Skeletal muscle satellite cell (primary cell): Measurements from ENCODE around the gene LRP3.
"Not testable (repeated sequence)": the region's sequence is repeated elsewhere in the genome, so short reads cannot be mapped to it uniquely, and the experiment has no call there.

Source experiments
- H3K27me3 ChIP-seq: 2 replicates; pipeline ENCODE4 v1.7.0; 2013; ENCODE audit warnings: low read length; ENCODE audit not compliant: control insufficient read depth, insufficient read depth
- H3K36me3 ChIP-seq: 2 replicates; pipeline ENCODE4 v1.7.0; 2013; ENCODE audit warnings: mild to moderate bottlenecking, control low read depth, low read length; ENCODE audit not compliant: insufficient read depth
- H3K4me1 ChIP-seq: 2 replicates; pipeline ENCODE4 v1.7.0; 2013; ENCODE audit warnings: low read length; ENCODE audit not compliant: control insufficient read depth, insufficient read depth
- H3K4me2 ChIP-seq: 2 replicates; pipeline ENCODE4 v1.7.0; 2013; ENCODE audit warnings: mild to moderate bottlenecking, low read length
- H3K4me3 ChIP-seq: 2 replicates; pipeline ENCODE4 v1.7.0; 2013; ENCODE audit warnings: low read length
- H3K9ac ChIP-seq: 2 replicates; pipeline ENCODE4 v1.7.0; 2013; ENCODE audit warnings: mild to moderate bottlenecking, low read depth, low read length, moderate library complexity
- H3K9me3 ChIP-seq: replicated peaks from 2 replicates; pipeline ENCODE4 v1.7.0; 2013; ENCODE audit warnings: mild to moderate bottlenecking, control low read depth, low read length

Gene LRP3

GRCh38 chr19:33212436-33213172, 18.5 kb downstream of the LRP3 start:
- no peaks in the 10 kb centered on the region for H3K9me3 ChIP-seq
- no peak overlapping the region for H3K4me2 ChIP-seq
- peaks cover 5% of the 10 kb centered on the region for H3K27me3 ChIP-seq
- H3K36me3 ChIP-seq = no peaks in the 10 kb centered on the region
- no peaks in the 10 kb centered on the region for H3K4me1 ChIP-seq
- no peak overlapping the region for H3K9ac ChIP-seq
- H3K4me3 ChIP-seq = no peak overlapping the region

- Histone ChIP-seq H3K4me2 (no peak overlapping the region), H3K36me3 (no peaks in the 10 kb centered on the region), H3K4me1 (no peaks in the 10 kb centered on the region), H3K9ac (no peak overlapping the region), H3K27me3 (peaks cover 7% of the 10 kb centered on the region), H3K4me3 (no peak overlapping the region), H3K9me3 (no peaks in the 10 kb centered on the region)
Observed at GRCh38 chr19:33214596-33214995, 20.5 kb downstream of the LRP3 start.

DNA sequence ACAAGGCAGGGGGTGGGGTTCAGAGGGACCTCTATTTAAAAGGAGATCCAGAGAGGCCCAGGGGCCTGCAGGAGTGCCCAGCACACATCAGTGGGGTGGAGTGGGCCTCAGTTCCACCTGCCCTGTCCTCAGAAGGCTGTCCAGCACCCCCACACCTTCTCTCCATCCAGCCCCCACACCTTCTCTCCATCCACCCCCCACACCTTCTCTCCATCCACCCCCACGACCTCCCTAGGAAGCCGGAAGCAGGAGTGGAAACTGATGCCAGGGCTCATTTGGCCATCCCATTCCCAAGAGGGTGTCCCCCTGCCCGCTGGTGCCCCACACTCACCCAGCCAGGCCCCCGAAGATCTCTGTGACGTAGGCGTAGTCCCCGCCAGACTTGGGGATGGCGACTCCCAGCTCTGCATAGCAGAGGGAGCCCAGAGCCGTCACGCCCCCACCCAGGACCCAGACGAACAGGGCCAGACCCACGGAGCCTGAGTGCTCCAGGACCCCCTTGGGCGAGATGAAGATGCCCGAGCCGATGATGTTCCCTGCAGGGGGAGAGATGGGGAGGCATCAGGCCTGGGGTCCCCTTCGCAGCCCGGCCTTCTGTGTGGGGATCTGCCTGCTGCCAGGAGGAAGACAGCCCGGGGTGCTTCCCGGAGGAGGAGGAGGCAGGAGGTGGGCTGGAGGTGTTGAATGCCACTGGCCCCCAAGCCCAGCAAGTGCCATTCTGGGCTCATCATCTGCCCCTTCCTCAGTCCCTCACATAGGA, 21.5 kb downstream of the LRP3 start:
- no peak overlapping the region for H3K9ac ChIP-seq
- H3K9me3 ChIP-seq = no peaks in the 10 kb centered on the region
- H3K4me3 ChIP-seq = no peak overlapping the region
- H3K4me1 ChIP-seq = no peaks in the 10 kb centered on the region
- no peaks in the 10 kb centered on the region for H3K36me3 ChIP-seq
- H3K4me2 ChIP-seq = no peak overlapping the region
- peaks cover 17% of the 10 kb centered on the region for H3K27me3 ChIP-seq

DNA sequence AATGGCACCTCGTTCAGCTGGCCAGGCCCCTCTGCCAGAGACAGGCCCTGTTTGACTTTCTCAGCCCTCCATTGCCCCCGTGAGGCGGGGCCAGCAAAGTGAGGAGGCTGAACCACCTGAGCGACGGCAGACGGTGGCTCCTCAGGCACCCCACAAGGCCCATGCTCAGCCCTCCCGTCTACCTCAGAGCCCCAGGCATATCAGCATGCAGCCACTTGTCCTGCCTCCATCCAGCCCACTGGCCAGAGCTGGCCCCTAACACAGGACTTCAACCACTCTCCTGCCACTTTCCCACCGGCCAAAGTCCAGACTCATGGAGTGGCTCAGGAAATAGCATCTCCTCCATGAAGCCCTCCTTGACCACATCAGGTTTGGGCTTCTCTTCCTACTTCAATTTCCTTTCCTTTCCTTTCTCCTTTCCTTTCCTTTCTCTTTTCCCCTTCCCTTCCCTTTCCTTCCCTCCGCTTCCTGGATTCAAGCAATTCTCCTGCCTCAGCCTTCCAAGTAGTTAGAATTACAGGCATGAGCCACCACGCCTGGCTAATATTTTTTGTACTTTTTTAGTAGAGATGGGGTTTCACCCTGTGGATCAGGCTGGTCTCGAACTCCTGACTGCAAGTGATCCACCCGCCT, 22.2 kb downstream of the LRP3 start:
- no peaks in the 10 kb centered on the region for H3K9me3 ChIP-seq
- peaks cover 24% of the 10 kb centered on the region for H3K27me3 ChIP-seq
- no peak overlapping the region for H3K4me2 ChIP-seq
- H3K36me3 ChIP-seq = no peaks in the 10 kb centered on the region
- H3K4me3 ChIP-seq = no peak overlapping the region
- H3K4me1 ChIP-seq = no peaks in the 10 kb centered on the region
- no peak overlapping the region for H3K9ac ChIP-seq

DNA sequence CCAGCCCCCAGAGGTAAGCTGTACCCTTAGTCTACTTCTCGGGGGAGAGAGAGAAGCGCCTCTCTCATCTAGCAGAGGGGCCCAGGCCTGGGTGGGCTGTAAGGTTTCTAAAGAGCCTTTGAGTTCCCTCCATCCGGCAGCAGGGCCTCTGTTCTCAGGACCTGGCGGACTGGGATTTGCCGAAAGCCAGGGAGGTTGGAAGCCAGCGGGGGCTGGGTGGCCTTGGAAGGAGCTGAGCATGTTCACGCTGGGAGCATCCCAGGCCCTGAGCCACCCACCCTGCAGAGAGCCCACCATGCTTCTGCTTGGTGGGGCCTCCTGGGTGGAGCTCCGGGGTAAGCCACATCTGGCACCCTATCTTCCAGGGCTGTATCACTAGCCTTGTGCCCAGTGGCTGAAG, 23.8 kb downstream of the LRP3 start:
- Histone ChIP-seq H3K9me3 (no peaks in the 10 kb centered on the region), H3K27me3 (peaks cover 37% of the 10 kb centered on the region), H3K4me1 (no peaks in the 10 kb centered on the region), H3K4me2 (no peak overlapping the region), H3K4me3 (no peak overlapping the region), H3K36me3 (no peaks in the 10 kb centered on the region), H3K9ac (no peak overlapping the region)

DNA sequence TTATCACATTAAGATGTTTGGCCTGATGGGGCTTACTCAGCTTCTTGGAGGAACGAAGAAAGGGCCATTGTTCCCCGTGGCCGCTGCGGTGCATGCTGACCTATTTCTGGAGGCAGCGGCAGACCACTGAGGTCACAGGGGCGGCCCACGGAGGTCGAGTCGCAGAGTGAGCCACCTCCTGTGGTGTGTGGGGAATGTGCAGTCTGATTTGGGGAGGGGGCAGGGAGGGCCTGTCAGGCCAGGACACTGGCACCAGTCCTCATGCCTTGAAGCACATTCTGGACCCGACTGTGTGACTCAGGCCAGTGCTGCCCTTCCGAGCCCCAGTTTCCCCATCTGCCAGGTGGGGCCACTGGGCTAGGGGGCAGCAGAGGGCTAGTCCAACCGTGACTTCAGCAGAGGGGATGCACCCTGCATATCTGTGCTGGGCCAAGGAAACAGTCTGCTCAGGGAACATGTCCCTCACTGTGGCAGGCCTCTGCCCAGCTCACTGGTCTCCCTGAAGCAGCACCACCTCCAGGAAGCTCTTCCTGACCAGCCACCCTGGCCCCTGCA, 25.2 kb downstream of the LRP3 start:
- no peaks in the 10 kb centered on the region for H3K9me3 ChIP-seq
- no peak overlapping the region for H3K4me2 ChIP-seq
- peaks cover 43% of the 10 kb centered on the region for H3K27me3 ChIP-seq
- H3K4me1 ChIP-seq = no peaks in the 10 kb centered on the region
- H3K9ac ChIP-seq = no peak overlapping the region
- no peak overlapping the region for H3K4me3 ChIP-seq
- H3K36me3 ChIP-seq = no peaks in the 10 kb centered on the region

GRCh38 chr19:33220115-33220514, 26.0 kb downstream of the LRP3 start:
- Histone ChIP-seq H3K27me3 (peaks cover 51% of the 10 kb centered on the region), H3K9me3 (no peaks in the 10 kb centered on the region), H3K4me3 (no peak overlapping the region), H3K4me1 (no peaks in the 10 kb centered on the region), H3K9ac (no peak overlapping the region), H3K36me3 (no peaks in the 10 kb centered on the region), H3K4me2 (no peak overlapping the region)

- Histone ChIP-seq H3K9me3 (no peaks in the 10 kb centered on the region), H3K27me3 (peaks cover 56% of the 10 kb centered on the region), H3K4me3 (no peak overlapping the region), H3K4me2 (no peak overlapping the region), H3K9ac (no peak overlapping the region), H3K36me3 (no peaks in the 10 kb centered on the region), H3K4me1 (no peaks in the 10 kb centered on the region)
Observed at GRCh38 chr19:33220735-33221134, 26.6 kb downstream of the LRP3 start.

- Histone ChIP-seq H3K4me2 (no peak overlapping the region), H3K9me3 (no peaks in the 10 kb centered on the region), H3K27me3 (peaks cover 65% of the 10 kb centered on the region), H3K9ac (no peak overlapping the region), H3K4me3 (no peak overlapping the region), H3K4me1 (peaks cover 3% of the 10 kb centered on the region), H3K36me3 (no peaks in the 10 kb centered on the region)
Observed at GRCh38 chr19:33221638-33222037, 27.5 kb downstream of the LRP3 start.

DNA sequence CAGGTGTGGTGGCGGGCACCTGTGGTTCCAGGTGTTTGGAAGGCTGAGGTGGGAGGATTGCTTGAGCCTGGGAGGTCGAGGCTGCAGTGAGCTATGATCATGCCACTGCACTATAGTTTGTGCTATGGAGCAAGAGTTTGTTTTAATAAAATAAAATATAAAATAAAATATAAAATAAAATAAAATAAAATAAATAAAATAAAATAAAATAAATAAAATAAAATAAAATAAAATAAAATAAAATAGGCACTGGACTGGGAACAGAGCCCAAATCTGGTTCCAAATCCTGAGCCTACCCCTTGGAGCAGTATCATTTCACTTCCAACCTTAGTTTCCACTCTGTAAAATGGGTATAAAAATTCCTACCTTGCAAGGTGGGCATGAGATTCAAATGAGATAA, 28.1 kb downstream of the LRP3 start:
- H3K4me1 ChIP-seq, H3K36me3 ChIP-seq, H3K9ac ChIP-seq, H3K4me3 ChIP-seq, H3K9me3 ChIP-seq, H3K4me2 ChIP-seq: not testable (repeated sequence)
- H3K27me3 ChIP-seq = peaks cover 68% of the 10 kb centered on the region

GRCh38 chr19:33224694-33225457, 30.7 kb downstream of the LRP3 start:
- no peak overlapping the region for H3K4me2 ChIP-seq
- no peaks in the 10 kb centered on the region for H3K36me3 ChIP-seq
- no peak overlapping the region for H3K9ac ChIP-seq
- H3K4me1 ChIP-seq = peaks cover 3% of the 10 kb centered on the region
- H3K4me3 ChIP-seq = no peak overlapping the region
- peaks cover 84% of the 10 kb centered on the region for H3K27me3 ChIP-seq
- H3K9me3 ChIP-seq = peaks cover 19% of the 10 kb centered on the region
